Pancreas (tissue), 10 donors: ENCODE data around the gene RGS17. TPM values are rescaled to one million over a fixed set of nuclear protein-coding genes. Genes with fewer than 3 reads are reported as not detected.

Experiments used
- ATAC-seq, 4 donors: fragments of 200-7000 bp; cut with Tn5 transposase; one replicate each; pipeline versions ENCODE4 v1.8.0 to v1.9.1; 2020; ENCODE audit warnings: mild to moderate bottlenecking in 4 of 4, moderate library complexity in 4 of 4
- DNase-seq, 6 donors: peaks; one replicate each; pipeline ENCODE4 v3.0.0-alpha.2; 2020
- FAIRE-seq: peaks from 2 replicates; lab custom pipeline; 2012; peaks lifted over from hg19 to GRCh38; lab: Jason Lieb, UNC
- H3K27ac ChIP-seq, 4 donors: fragments of 200-600 bp; sonication (generic); 1 replicate in 3 of 4; 2 replicates in 1 of 4; pipeline versions ENCODE4 v1.5.0 to v1.8.0; 2020
- H3K27me3 ChIP-seq, 4 donors: fragments of 200-600 bp; one replicate each; pipeline ENCODE4 v1.8.0; 2021
- H3K36me3 ChIP-seq, 3 donors: fragments of 200-600 bp; sonication (generic) in 1 of 3; one replicate each; pipeline versions ENCODE4 v1.5.0 to v1.8.0; 2020 to 2021
- H3K4me1 ChIP-seq, 3 donors: fragments of 200-600 bp; one replicate each; pipeline ENCODE4 v1.8.0; 2021
- H3K4me3 ChIP-seq, 4 donors: fragments of 200-600 bp; sonication (generic) in 2 of 4; one replicate each; pipeline versions ENCODE4 v1.5.0 to v1.8.0; 2020 to 2021
- H3K9me3 ChIP-seq, 4 donors: fragments of 200-600 bp; one replicate each; pipeline ENCODE4 v1.8.0; 2021
- WGBS, 2 donors: extraction: QIAGEN DNeasy Blood & Tissue Kit; methylation state at CpG; one replicate each; pipeline ENCODE4 v1.1.7; 2013; 5-methylcytosine and 5-hydroxymethylcytosine counted together
- intact Hi-C, 3 donors: fragments of 100-400 bp; cut with DNase I; formaldehyde crosslinking; loops; one replicate each; pipeline versions ENCODE4 v1.11.1 to v1.14.2; 2022
- polyA plus RNA-seq, 2 donors: library from polyadenylated mRNA; stranded (reverse); fragments of 200-250 nt; gene quantifications; one replicate each; pipeline ENCODE4 v1.2.3, GENCODE V29; 2013
- total RNA-seq, 6 donors: library from RNA; stranded (reverse); fragmentation: NEBNext Ultra II Directional in 4 of 6; extraction: Animal tissue kit (Norgen Biotek cat#: 25700) in 4 of 6; gene quantifications; one replicate each; pipeline versions ENCODE4 v1.2.1 to v1.2.4, GENCODE V29; 2021 to 2023
- TF ChIP-seq, protein P1 (sequence below), 4 donors: fragments of 200-600 bp; sonication (generic) in 3 of 4; IDR thresholded peaks; one replicate each; pipeline versions ENCODE4 v1.5.0 to v1.8.0; 2021; ENCODE audit warnings: antibody characterized with exemption in 4 of 4
- donor health status: healthy with polysubstance abuse.
- donor health status: DM: no; HTN: no; CAD: no; lungs with moderate emphysema.
- donor health status: DM: no; HTN: no; CAD: no.
- donor health status: control.
- donor health status: control.
- donor health status: Bipolar disorder and iron deficiency.
- donor health status: DM: yes; HTN: yes; CAD: no.
- donor health status: DM: no; HTN: no; CAD: no.
- donor health status: DM: no; HTN: no; CAD: no.
- donor health status: DM: yes; HTN: yes; CAD: no.

Gene RGS17
- total and polyA plus RNA-seq, 8 donors: 0.39 to 3.7 (median 1.1) TPM

DNA sequence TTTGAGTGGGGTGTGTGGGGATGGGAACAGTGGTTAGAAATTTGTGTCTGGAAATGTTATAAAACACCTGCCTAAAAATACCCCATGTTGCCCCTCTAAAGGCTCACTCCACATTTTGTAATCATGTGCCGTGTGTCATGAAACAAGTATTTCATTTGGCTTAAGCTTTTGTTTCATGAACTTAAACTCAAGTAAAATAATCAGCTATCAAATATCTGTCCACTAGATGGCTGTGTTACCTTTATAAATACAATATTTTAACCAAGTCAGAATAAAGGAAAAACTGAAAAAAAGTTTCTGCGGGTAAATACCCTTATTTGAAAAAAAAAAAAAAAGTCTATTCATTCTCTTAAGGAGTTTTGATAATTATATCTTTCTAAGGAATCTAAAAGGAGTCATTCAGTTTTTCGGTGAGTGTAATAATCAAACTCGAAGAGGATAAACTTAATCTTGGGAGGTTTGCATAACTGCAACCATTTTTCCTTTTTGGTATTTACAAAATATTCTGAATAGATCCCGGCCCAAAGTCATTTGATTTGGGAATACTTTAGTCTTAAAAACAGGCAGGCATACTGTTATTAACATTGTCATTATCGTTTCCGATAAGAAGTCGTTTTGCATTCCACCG lies 98.7 kb downstream of the RGS17 start:
- FAIRE-seq: peak; percentile 87
- no peak for DNase-seq
- H3K9me3 ChIP-seq: no peaks in the 10 kb centered on the region
- peaks cover 6 to 15% (median 6%) of the 10 kb centered on the region in 3 donors for H3K4me1 ChIP-seq
- peak; percentile 47 to 82 (median 76) for ATAC-seq
- no peaks in the 10 kb centered on the region for H3K36me3 ChIP-seq
- no peak overlapping the region for H3K4me3 ChIP-seq
- intact Hi-C loops: no loop called here
- TF ChIP-seq, protein P1, sequence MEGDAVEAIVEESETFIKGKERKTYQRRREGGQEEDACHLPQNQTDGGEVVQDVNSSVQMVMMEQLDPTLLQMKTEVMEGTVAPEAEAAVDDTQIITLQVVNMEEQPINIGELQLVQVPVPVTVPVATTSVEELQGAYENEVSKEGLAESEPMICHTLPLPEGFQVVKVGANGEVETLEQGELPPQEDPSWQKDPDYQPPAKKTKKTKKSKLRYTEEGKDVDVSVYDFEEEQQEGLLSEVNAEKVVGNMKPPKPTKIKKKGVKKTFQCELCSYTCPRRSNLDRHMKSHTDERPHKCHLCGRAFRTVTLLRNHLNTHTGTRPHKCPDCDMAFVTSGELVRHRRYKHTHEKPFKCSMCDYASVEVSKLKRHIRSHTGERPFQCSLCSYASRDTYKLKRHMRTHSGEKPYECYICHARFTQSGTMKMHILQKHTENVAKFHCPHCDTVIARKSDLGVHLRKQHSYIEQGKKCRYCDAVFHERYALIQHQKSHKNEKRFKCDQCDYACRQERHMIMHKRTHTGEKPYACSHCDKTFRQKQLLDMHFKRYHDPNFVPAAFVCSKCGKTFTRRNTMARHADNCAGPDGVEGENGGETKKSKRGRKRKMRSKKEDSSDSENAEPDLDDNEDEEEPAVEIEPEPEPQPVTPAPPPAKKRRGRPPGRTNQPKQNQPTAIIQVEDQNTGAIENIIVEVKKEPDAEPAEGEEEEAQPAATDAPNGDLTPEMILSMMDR (IDR thresholded peaks at IDR 0.05): peak in 3 of 4 donors; percentile 15 to 31 (median 26)
- H3K27me3 ChIP-seq: no peaks in the 10 kb centered on the region
- peak overlapping the region in 1 of 4 donors; percentile 35 for H3K27ac ChIP-seq
- WGBS, 2 donors: 40 to 52% methylated on average over 9 of the region's 9 CpGs

GRCh38 chr6:153031335-153031955 lies 99.6 kb downstream of the RGS17 start:
- ATAC-seq: peak; percentile 26 to 80 (median 64)
- Histone ChIP-seq H3K4me1 (peaks cover 6 to 15% (median 6%) of the 10 kb centered on the region in 3 donors), H3K9me3 (no peaks in the 10 kb centered on the region), H3K36me3 (no peaks in the 10 kb centered on the region), H3K27me3 (no peaks in the 10 kb centered on the region), H3K4me3 (no peak overlapping the region), H3K27ac (peak overlapping the region in 1 of 4 donors; percentile 35)
- intact Hi-C loops: no loop called here
- TF ChIP-seq, protein P1 (IDR thresholded peaks at IDR 0.05): no peak
- no peak for DNase-seq
- WGBS, 2 donors: 24 to 38% methylated on average over 1 of the region's 1 CpG
- no peak for FAIRE-seq

DNA sequence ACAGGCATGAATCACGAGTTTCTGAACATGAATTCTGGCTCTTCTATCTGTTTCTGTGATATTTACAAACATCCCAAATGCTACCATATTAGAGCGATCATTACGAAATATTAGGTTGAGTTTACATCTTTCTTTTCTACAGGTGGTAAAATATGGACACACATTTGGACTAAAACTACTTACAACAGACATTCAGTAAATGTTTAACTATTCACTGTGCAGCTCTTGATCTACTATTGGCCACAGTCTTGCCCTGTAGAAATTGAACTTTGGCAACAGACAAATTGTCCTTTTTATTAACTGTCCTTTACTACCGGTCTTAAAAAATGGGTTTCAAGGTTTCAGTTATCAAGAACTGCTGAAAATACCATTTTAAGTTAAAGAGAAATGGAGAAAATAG lies 102.1 kb downstream of the RGS17 start:
- Histone ChIP-seq H3K4me1 (peaks cover 0 to 15% (median 3%) of the 10 kb centered on the region in 3 donors), H3K4me3 (no peak overlapping the region), H3K36me3 (no peaks in the 10 kb centered on the region), H3K27ac (no peak overlapping the region), H3K9me3 (no peaks in the 10 kb centered on the region), H3K27me3 (no peaks in the 10 kb centered on the region)
- no peak for DNase-seq
- FAIRE-seq: no peak
- ATAC-seq: no peak
- TF ChIP-seq, protein P1 (IDR thresholded peaks at IDR 0.05): no peak
- WGBS, 2 donors: 60 to 70% methylated on average over 4 of the region's 4 CpGs
- intact Hi-C loops: loop anchor here in 1 of 3 donors (10.0 kb wide), 1 partner anchor 164 kb away; no protein-coding TSS in a partner anchor

DNA sequence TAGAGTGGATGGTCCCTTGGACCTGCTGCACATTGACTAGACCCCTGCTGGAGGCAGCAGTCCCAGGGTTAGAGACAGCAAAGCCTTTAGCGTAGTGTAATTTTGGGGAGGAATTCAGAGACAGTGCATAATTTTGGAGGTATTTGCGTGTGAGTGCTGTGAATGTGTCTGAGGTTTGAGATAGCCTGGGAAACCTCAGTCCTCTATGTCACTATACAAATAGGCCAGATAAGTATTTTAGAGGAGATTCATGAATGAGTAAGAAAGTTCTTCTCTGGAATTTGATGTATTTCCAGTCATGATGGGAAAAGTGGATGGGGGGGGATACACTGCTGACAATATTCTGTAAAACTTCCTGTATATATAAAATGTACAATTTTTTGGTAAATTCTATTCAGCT lies 102.8 kb downstream of the RGS17 start:
- TF ChIP-seq, protein P1 (IDR thresholded peaks at IDR 0.05): no peak
- Histone ChIP-seq H3K4me1 (peaks cover 0 to 15% (median 0%) of the 10 kb centered on the region in 3 donors), H3K27ac (no peak overlapping the region), H3K27me3 (no peaks in the 10 kb centered on the region), H3K9me3 (no peaks in the 10 kb centered on the region), H3K4me3 (no peak overlapping the region), H3K36me3 (no peaks in the 10 kb centered on the region)
- no peak for ATAC-seq
- FAIRE-seq: no peak
- 82 to 88% methylated on average over 2 of the region's 2 CpGs for WGBS, 2 donors
- no peak for DNase-seq
- intact Hi-C loops: loop anchor here in 1 of 3 donors (10.0 kb wide), 1 partner anchor 163 kb away; no protein-coding TSS in a partner anchor
